GM10266 (cell line): ENCODE data around the gene UACA.

ENCODE experiments used
- DNase-seq: peaks from one replicate; pipeline ENCODE4 v3.0.0; 2012; ENCODE audit errors: extremely low spot score
- CTCF ChIP-seq: IDR thresholded peaks from 2 replicates; pipeline ENCODE4 v1.5.1; 2012; ENCODE audit warnings: mild to moderate bottlenecking, low read depth; ENCODE audit not compliant: control insufficient read depth, insufficient read depth; ENCODE audit errors: missing control alignments

UACA gene

GRCh38 chr15:70726753-70727152, 36.6 kb downstream of the UACA start:
- no peak for DNase-seq
- TF ChIP-seq CTCF, result no peak

- no peak for TF ChIP-seq CTCF
- DNase-seq, result no peak
Observed at GRCh38 chr15:70723927-70724326, 39.4 kb downstream of the UACA start.

GRCh38 chr15:70723122-70723422, 40.3 kb downstream of the UACA start:
- DNase-seq, result no peak
- no peak for TF ChIP-seq CTCF

GRCh38 chr15:70722266-70723121, 40.9 kb downstream of the UACA start:
- peak; percentile 53 for TF ChIP-seq CTCF
- peak; percentile 38 for DNase-seq

- TF ChIP-seq CTCF, result no peak
- DNase-seq, result no peak
Observed at GRCh38 chr15:70720228-70721016, 42.9 kb downstream of the UACA start.

- no peak for DNase-seq
- no peak for TF ChIP-seq CTCF
Observed at GRCh38 chr15:70717237-70717793, 46.0 kb downstream of the UACA start.
